K562 (cell line): ENCODE results near the gene GPD2. TPM values are rescaled to one million over a fixed set of nuclear protein-coding genes. Genes with fewer than 3 reads are reported as not detected.
A peak's percentile ranks its signal among the peaks of the same experiment; 100 is the strongest.

Source experiments
- ATAC-seq: fragments of 200-7000 bp; cut with Tn5 transposase; 3 replicates; pipeline ENCODE4 v1.9.1; 2020; ENCODE audit warnings: moderate library complexity
- BruUV-seq: library from RNA; stranded (reverse); fragments of 400-500 nt; replicated peaks from 2 replicates; lab custom pipeline; 2021; lab: Mats Ljungman, UMichigan
- CTCF ChIA-PET: fragments of 300-600 bp; formaldehyde crosslinking; extraction: SDS; loops from one replicate; lab custom pipeline; 2021; ENCODE audit warnings: low intra/inter-chr PET ratio; lab: Yijun Ruan, JAX
- POLR2A ChIA-PET: fragments of 300-600, 350-650 bp; sonication (Branson Sonifier 250); formaldehyde crosslinking; extraction: SDS; loops from one replicate; lab custom pipeline; 2021; ENCODE audit warnings: antibody characterized with exemption, inconsistent platforms; lab: Yijun Ruan, JAX
- DNase-seq, 4 experiments: peaks; one replicate each; pipeline versions ENCODE4 v3.0.0 to v3.0.0-alpha.2; 2011 to 2018; ENCODE audit warnings: low spot score in 3 of 4, mixed read lengths in 3 of 4; ENCODE audit errors: extremely low read depth in 1 of 4
- FAIRE-seq: peaks from 2 replicates; lab custom pipeline; 2011; peaks lifted over from hg19 to GRCh38; lab: Jason Lieb, UNC
- H2AFZ ChIP-seq: 2 replicates; pipeline ENCODE4 v1.6.0; 2011; ENCODE audit warnings: low read depth, low read length, control low read depth, inconsistent platforms
- H3K27ac ChIP-seq: fragments of 200-600 bp; 3 replicates; pipeline ENCODE4 v1.8.0; 2011; ENCODE audit warnings: low read depth, mild to moderate bottlenecking, control low read depth, inconsistent platforms, low read length, moderate library complexity, mixed read lengths; ENCODE audit errors: extremely low read depth
- H3K27me3 ChIP-seq, 2 experiments: fragments of 300-600 bp in 1 of 2; 2 replicates in 1 of 2; 3 replicates in 1 of 2; pipeline versions ENCODE4 v1.6.0 to v1.8.0; 2011; ENCODE audit warnings: inconsistent platforms in 2 of 2, low read length in 2 of 2, mild to moderate bottlenecking in 1 of 2, mixed read lengths in 1 of 2, moderate library complexity in 1 of 2; ENCODE audit not compliant: control insufficient read depth in 2 of 2, insufficient read depth in 2 of 2
- H3K36me3 ChIP-seq: fragments of 300-600 bp; 3 replicates; pipeline ENCODE4 v1.8.0; 2011; ENCODE audit warnings: mild to moderate bottlenecking, low read length, inconsistent platforms; ENCODE audit not compliant: control insufficient read depth, insufficient read depth
- H3K4me1 ChIP-seq, 2 experiments: fragments of 200-600 bp in 1 of 2; replicated peaks in 1 of 2; 2 replicates in 1 of 2; 3 replicates in 1 of 2; pipeline versions ENCODE4 v1.5.1 to v1.8.0; 2011; ENCODE audit warnings: inconsistent platforms in 2 of 2, low read length in 2 of 2, mild to moderate bottlenecking in 1 of 2, mixed read lengths in 1 of 2, moderate library complexity in 1 of 2; ENCODE audit not compliant: control insufficient read depth in 2 of 2, insufficient read depth in 2 of 2
- H3K4me2 ChIP-seq: 2 replicates; pipeline ENCODE4 v1.6.1; 2011; ENCODE audit warnings: low read length, control low read depth, inconsistent platforms, mixed read lengths; ENCODE audit not compliant: insufficient read depth
- H3K4me3 ChIP-seq: fragments of 200-600 bp; sonication (generic), shearing (Covaris generic); 2 replicates; pipeline ENCODE4 v1.5.1; 2016; ENCODE audit warnings: control low read depth, inconsistent platforms
- H3K79me2 ChIP-seq: fragments of 200-600 bp; 3 replicates; pipeline ENCODE4 v1.8.0; 2011; ENCODE audit warnings: low read length, inconsistent platforms; ENCODE audit not compliant: control insufficient read depth, insufficient read depth
- H3K9ac ChIP-seq, 2 experiments: 2 replicates each; pipeline versions ENCODE4 v1.6.0 to v1.6.1; 2011; ENCODE audit warnings: low read depth in 2 of 2, low read length in 2 of 2, control low read depth in 1 of 2, inconsistent platforms in 1 of 2, mild to moderate bottlenecking in 1 of 2, mixed read lengths in 1 of 2; ENCODE audit not compliant: insufficient read depth in 1 of 2
- H3K9me1 ChIP-seq: one replicate; pipeline ENCODE4 v1.6.0; 2011; ENCODE audit warnings: inconsistent platforms, mild to moderate bottlenecking, low read length, moderate library complexity; ENCODE audit not compliant: control insufficient read depth, insufficient read depth
- H3K9me3 ChIP-seq: replicated peaks from 2 replicates; pipeline ENCODE4 v1.5.1; 2011; ENCODE audit warnings: low read depth, low read length, inconsistent platforms; ENCODE audit not compliant: control insufficient read depth, insufficient read depth
- H4K20me1 ChIP-seq: replicated peaks from 2 replicates; pipeline ENCODE4 v1.6.1; 2011; ENCODE audit warnings: low read length, inconsistent platforms, mixed read lengths; ENCODE audit not compliant: control insufficient read depth, insufficient read depth
- ELF2 ChIP-seq: fragments of 250-450 bp; sonication (Bioruptor Pico); IDR thresholded peaks from 2 replicates; pipeline ENCODE4 v1.5.0; 2021; ENCODE audit warnings: mild to moderate bottlenecking
- HNRNPUL1 ChIP-seq: fragments of 200-400 bp; formaldehyde crosslinking; IDR thresholded peaks from 2 replicates; pipeline ENCODE4 v1.6.1; 2017; ENCODE audit warnings: low read length
- NFYB ChIP-seq: IDR thresholded peaks from 2 replicates; pipeline ENCODE4 v1.6.1; 2011; ENCODE audit warnings: mild to moderate bottlenecking, moderate library complexity; ENCODE audit not compliant: insufficient read length; ENCODE audit errors: extremely low read depth
- PHTF2 ChIP-seq: fragments of 250-450 bp; sonication (Bioruptor Pico); IDR thresholded peaks from 2 replicates; pipeline ENCODE4 v1.5.0; 2021; ENCODE audit warnings: mild to moderate bottlenecking
- RHOXF2B ChIP-seq: fragments of 250-450 bp; sonication (Bioruptor Pico); conservative IDR thresholded peaks from 2 replicates; pipeline ENCODE4 v1.5.1; 2021
- SPI1 ChIP-seq: IDR thresholded peaks from 2 replicates; pipeline ENCODE4 v1.6.1; 2011; ENCODE audit warnings: low read depth, low read length, control low read depth, borderline replicate concordance
- U2AF1 ChIP-seq: fragments of 200-400 bp; formaldehyde crosslinking; optimal IDR thresholded peaks from 2 replicates; pipeline ENCODE3; 2017; ENCODE audit warnings: mild to moderate bottlenecking, low read depth, low read length, moderate library complexity
- ZFP30 ChIP-seq: fragments of 250-450 bp; sonication (Bioruptor Pico); IDR thresholded peaks from 2 replicates; pipeline ENCODE4 v1.8.0; 2022; ENCODE audit warnings: moderate library complexity, mild to moderate bottlenecking, inconsistent platforms, borderline replicate concordance
- ZNF134 ChIP-seq: fragments of 250-450 bp; sonication (Bioruptor Pico); conservative IDR thresholded peaks from 2 replicates; pipeline ENCODE4 v1.4.0; 2020
- ZNF212 ChIP-seq: fragments of 450-650 bp; formaldehyde crosslinking; IDR thresholded peaks from 2 replicates; pipeline ENCODE4 v1.4.0; 2020; ENCODE audit warnings: mild to moderate bottlenecking
- WGBS: fragments of 100-300 bp; shearing (Covaris generic); methylation state at CpG from one replicate; pipeline ENCODE4 v1.1.6; 2016; ENCODE audit warnings: low coverage, mixed read lengths; ENCODE audit not compliant: insufficient coverage; ENCODE audit errors: missing lambda C conversion rate; 5-methylcytosine and 5-hydroxymethylcytosine counted together
- in situ Hi-C: fragments of 300-500 bp; cut with MboI; formaldehyde crosslinking; loops from 4 replicates; pipeline ENCODE4 v1.15.0; 2018; ENCODE audit warnings: inconsistent platforms, mixed read lengths
- intact Hi-C: fragments of 100-400 bp; cut with micrococcal nuclease; formaldehyde crosslinking; loops from 2 replicates; pipeline ENCODE4 v1.14.2; 2022
- polyA plus RNA-seq, 8 experiments: library from polyadenylated mRNA; depleted of rRNA in 4 of 8; stranded (reverse) in 5 of 8; unstranded in 3 of 8; fragments of >200 nt; fragmentation: Nextera tagmentation in 2 of 8; fragmentation: Illumina TruSeq in 1 of 8; extraction: Ambion mirVana in 2 of 8; extraction: Trizol in 1 of 8; gene quantifications; 2 replicates each; pipeline versions ENCODE4 v1.2.1 to v1.2.3, GENCODE V29; 2011 to 2014; ENCODE audit warnings: inconsistent platforms in 1 of 8, missing spikeins in 1 of 8
- total RNA-seq, 7 experiments: library from RNA; depleted of rRNA in 6 of 7; stranded (reverse); fragments of >200 nt in 6 of 7; fragmentation: Illumina TruSeq in 2 of 7; extraction: Trizol in 2 of 7; gene quantifications; 2 replicates each; pipeline versions ENCODE4 v1.2.1 to v1.2.3, GENCODE V29; 2011 to 2021; ENCODE audit warnings: low replicate concordance in 1 of 7
- TF ChIP-seq, protein P1 (sequence below): fragments of 250-450 bp; sonication (Bioruptor Pico); IDR thresholded peaks from 2 replicates; pipeline ENCODE4 v1.8.0; 2021; ENCODE audit warnings: mild to moderate bottlenecking, moderate library complexity
- TF ChIP-seq, protein P2 (sequence below): fragments of 450-650 bp; IDR thresholded peaks from 2 replicates; pipeline ENCODE4 v1.6.1; 2016; ENCODE audit warnings: antibody characterized with exemption

The GPD2 gene
- total and polyA plus RNA-seq, 9 of the 15 experiments (the other 6 are each of a cell fraction or from before 2014, with no cell fraction given), result 5.2 to 39.2 (median 19.0) TPM

DNA sequence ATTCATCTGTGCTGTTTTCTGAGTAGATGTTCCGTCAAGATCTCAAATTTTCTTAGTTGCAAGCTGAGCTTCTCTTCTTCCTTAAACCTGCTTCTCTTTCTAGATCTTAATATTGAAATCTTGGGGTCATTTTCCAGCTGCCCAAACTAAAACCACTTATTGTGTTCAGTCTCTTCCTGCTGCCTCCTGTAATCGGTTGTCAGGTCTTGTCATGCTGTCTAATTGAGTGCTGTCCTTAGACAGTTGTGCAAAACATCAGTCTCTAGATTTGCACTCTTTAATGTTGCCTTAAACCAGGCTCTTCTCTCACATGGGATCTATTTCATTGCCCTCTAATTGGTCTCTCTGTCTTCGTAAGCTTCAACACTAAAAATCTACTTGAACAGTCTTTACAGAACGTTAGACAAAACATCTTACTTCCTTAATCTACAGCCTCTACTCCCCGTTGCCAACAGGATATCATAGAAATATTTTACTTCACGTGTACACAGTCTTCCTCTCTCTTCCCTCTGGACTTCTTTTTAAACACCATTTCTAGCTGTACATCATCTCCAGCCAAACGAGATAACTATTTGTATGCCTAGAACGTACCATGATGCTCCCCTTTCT, 34.9 kb downstream of the GPD2 start:
- in situ Hi-C loops (no loop called here), intact Hi-C loops (no loop called here)
- Histone ChIP-seq H3K79me2 (peaks cover 8% of the 10 kb centered on the region), H3K9me1 (no peaks in the 10 kb centered on the region), H3K27ac (no peak overlapping the region), H2AFZ (peak overlapping the region; percentile 40), H3K9ac (no peak overlapping the region), H3K4me3 (no peak overlapping the region), H3K27me3 (no peaks in the 10 kb centered on the region), H3K9me3 (no peaks in the 10 kb centered on the region), H3K4me2 (no peak overlapping the region; the same call in 1 of the 2 replicates), H3K36me3 (no peaks in the 10 kb centered on the region), H4K20me1 (no peaks in the 10 kb centered on the region), H3K4me1 (peaks cover 0 to 10% of the 10 kb centered on the region in 2 experiments; a peak in 3 of 5 replicates)
- TF ChIP-seq ZNF212 (no peak), ELF2 (CRISPR knock-in tag) (no peak), RHOXF2B (CRISPR knock-in tag) (no peak)
- TF ChIP-seq, protein P1, sequence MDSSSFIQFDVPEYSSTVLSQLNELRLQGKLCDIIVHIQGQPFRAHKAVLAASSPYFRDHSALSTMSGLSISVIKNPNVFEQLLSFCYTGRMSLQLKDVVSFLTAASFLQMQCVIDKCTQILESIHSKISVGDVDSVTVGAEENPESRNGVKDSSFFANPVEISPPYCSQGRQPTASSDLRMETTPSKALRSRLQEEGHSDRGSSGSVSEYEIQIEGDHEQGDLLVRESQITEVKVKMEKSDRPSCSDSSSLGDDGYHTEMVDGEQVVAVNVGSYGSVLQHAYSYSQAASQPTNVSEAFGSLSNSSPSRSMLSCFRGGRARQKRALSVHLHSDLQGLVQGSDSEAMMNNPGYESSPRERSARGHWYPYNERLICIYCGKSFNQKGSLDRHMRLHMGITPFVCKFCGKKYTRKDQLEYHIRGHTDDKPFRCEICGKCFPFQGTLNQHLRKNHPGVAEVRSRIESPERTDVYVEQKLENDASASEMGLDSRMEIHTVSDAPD, result no peak
- FAIRE-seq, result no peak
- BruUV-seq, result no TSS peak
- 13% methylated on average over 8 of the region's 8 CpGs for WGBS
- ATAC-seq, result peak; percentile 35
- CTCF ChIA-PET, result no interaction called here
- POLR2A ChIA-PET, result interaction anchor here (0.6 kb wide), 1 partner anchor 295 kb away, joined by 5 read pairs; no protein-coding TSS in a partner anchor
- DNase-seq, result no peak

DNA sequence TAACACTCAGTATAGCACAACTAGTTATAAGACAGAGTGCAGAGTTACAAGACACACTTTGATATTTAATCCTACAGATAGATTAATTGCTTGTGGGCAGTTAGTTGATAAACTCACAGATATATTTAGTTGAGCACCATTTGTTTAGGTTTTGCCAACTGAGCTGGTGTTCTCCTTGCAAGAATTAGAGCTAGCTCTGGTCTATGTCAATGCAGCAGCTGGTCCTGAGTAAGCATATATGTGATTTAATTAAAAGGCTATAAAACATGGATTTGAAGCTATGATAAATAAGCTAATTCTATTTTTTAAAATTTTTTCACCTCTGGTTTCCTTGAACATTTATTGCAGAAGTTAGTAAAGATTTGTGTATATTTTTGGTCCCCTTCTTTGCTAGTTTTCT, 35.6 kb downstream of the GPD2 start:
- FAIRE-seq (no peak), ATAC-seq (no peak), DNase-seq (no peak)
- no peaks in the 10 kb centered on the region for H3K36me3 ChIP-seq
- H3K4me2 ChIP-seq, result no peak overlapping the region
- no peak overlapping the region for H2AFZ ChIP-seq
- no peak overlapping the region for H3K9ac ChIP-seq
- no peaks in the 10 kb centered on the region for H3K9me1 ChIP-seq
- H3K79me2 ChIP-seq, result peaks cover 8% of the 10 kb centered on the region
- H3K4me1 ChIP-seq, result peaks cover 0 to 10% of the 10 kb centered on the region in 2 experiments; a peak in 3 of 5 replicates
- H3K4me3 ChIP-seq, result no peak overlapping the region
- intact Hi-C loops (no loop called here), in situ Hi-C loops (no loop called here)
- no peaks in the 10 kb centered on the region for H4K20me1 ChIP-seq
- no peaks in the 10 kb centered on the region for H3K9me3 ChIP-seq
- ChIA-PET CTCF (no interaction called here), POLR2A (no interaction called here)
- BruUV-seq, result no TSS peak
- H3K27ac ChIP-seq, result no peak overlapping the region
- H3K27me3 ChIP-seq, result no peaks in the 10 kb centered on the region
- TF ChIP-seq HNRNPUL1 (no peak), PHTF2 (no peak), NFYB (no peak), ZNF134 (no peak), U2AF1 (no peak), ZFP30 (CRISPR knock-in tag) (no peak), SPI1 (no peak)
- TF ChIP-seq, protein P2, sequence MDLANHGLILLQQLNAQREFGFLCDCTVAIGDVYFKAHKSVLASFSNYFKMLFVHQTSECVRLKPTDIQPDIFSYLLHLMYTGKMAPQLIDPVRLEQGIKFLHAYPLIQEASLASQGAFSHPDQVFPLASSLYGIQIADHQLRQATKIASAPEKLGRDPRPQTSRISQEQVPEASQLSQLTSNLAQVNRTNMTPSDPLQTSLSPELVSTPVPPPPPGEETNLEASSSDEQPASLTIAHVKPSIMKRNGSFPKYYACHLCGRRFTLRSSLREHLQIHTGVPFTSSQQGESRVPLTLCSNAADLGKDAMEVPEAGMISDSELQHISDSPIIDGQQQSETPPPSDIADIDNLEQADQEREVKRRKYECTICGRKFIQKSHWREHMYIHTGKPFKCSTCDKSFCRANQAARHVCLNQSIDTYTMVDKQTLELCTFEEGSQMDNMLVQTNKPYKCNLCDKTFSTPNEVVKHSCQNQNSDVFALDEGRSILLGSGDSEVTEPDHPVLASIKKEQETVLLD, result no peak
